GM18498 (cell line): ENCODE results near the gene BTBD9.
"Not testable (repeated sequence)": the region's sequence is repeated elsewhere in the genome, so short reads cannot be mapped to it uniquely, and the experiment has no call there.

Experiments
- ATAC-seq: cut with Tn5 transposase; IDR thresholded peaks from one replicate; pipeline ENCODE4 v1.9.1; 2021; ENCODE audit warnings: mild to moderate bottlenecking, moderate library complexity; ENCODE audit not compliant: unreplicated experiment

The BTBD9 gene

GRCh38 chr6:38136547-38136946, 503.2 kb downstream of the BTBD9 start:
- no peak for ATAC-seq

- ATAC-seq, result no peak
Measured at GRCh38 chr6:38134704-38135088, 505.0 kb downstream of the BTBD9 start.

- no peak for ATAC-seq
Measured at GRCh38 chr6:38133932-38134703, 505.6 kb downstream of the BTBD9 start.

GRCh38 chr6:38131527-38131965, 508.2 kb downstream of the BTBD9 start:
- ATAC-seq, result no peak

- no peak for ATAC-seq
Measured at GRCh38 chr6:38127284-38127683, 512.4 kb downstream of the BTBD9 start.

GRCh38 chr6:38124224-38124926, 515.4 kb downstream of the BTBD9 start:
- not testable (repeated sequence) for ATAC-seq

GRCh38 chr6:38119516-38119915, 520.2 kb downstream of the BTBD9 start:
- ATAC-seq, result no peak

GRCh38 chr6:38118791-38119365, 520.9 kb downstream of the BTBD9 start:
- ATAC-seq, result no peak
